ENCODE data around the gene LRP1B. TPM values are rescaled to one million over a fixed set of nuclear protein-coding genes. Genes with fewer than 3 reads are reported as not detected.

Gene LRP1B
- total RNA-seq, 1 donor from 2014 or later = 0.25 TPM

GRCh38 chr2:141316103-141316502 lies 814.7 kb downstream of the LRP1B start:
- no peak overlapping the region for H3K27ac Mint-ChIP-seq (ENCODE audit: unreplicated experiment)
- TF ChIP-seq CTCF (IDR thresholded peaks at IDR 0.05) = no peak
- peaks cover 5% of the 10 kb centered on the region for H3K4me1 Mint-ChIP-seq (ENCODE audit: low read depth)
- no peak overlapping the region for H3K4me3 Mint-ChIP-seq (ENCODE audit: unreplicated experiment)
- DNase-seq (ENCODE audit: low spot score) = no peak
- H3K9me3 Mint-ChIP-seq (ENCODE audit: low read depth) = no peaks in the 10 kb centered on the region
- H3K27me3 Mint-ChIP-seq (ENCODE audit: low read depth) = no peaks in the 10 kb centered on the region
- no peaks in the 10 kb centered on the region for H3K36me3 Mint-ChIP-seq (ENCODE audit: low read depth)

- Mint-ChIP-seq H3K27ac (ENCODE audit: unreplicated experiment) (no peak overlapping the region), H3K4me1 (ENCODE audit: low read depth) (peaks cover 5% of the 10 kb centered on the region), H3K27me3 (ENCODE audit: low read depth) (no peaks in the 10 kb centered on the region), H3K36me3 (ENCODE audit: low read depth) (no peaks in the 10 kb centered on the region), H3K4me3 (ENCODE audit: unreplicated experiment) (no peak overlapping the region), H3K9me3 (ENCODE audit: low read depth) (no peaks in the 10 kb centered on the region)
- no peak for DNase-seq (ENCODE audit: low spot score)
- TF ChIP-seq CTCF (IDR thresholded peaks at IDR 0.05) = no peak
Observed at GRCh38 chr2:141313972-141314371, 816.8 kb downstream of the LRP1B start.

GRCh38 chr2:141311430-141311829 lies 819.4 kb downstream of the LRP1B start:
- no peak for DNase-seq (ENCODE audit: low spot score)
- Mint-ChIP-seq H3K4me1 (ENCODE audit: low read depth) (no peaks in the 10 kb centered on the region), H3K27ac (ENCODE audit: unreplicated experiment) (no peak overlapping the region), H3K36me3 (ENCODE audit: low read depth) (no peaks in the 10 kb centered on the region), H3K4me3 (ENCODE audit: unreplicated experiment) (no peak overlapping the region), H3K9me3 (ENCODE audit: low read depth) (no peaks in the 10 kb centered on the region), H3K27me3 (ENCODE audit: low read depth) (no peaks in the 10 kb centered on the region)
- TF ChIP-seq CTCF (IDR thresholded peaks at IDR 0.05) = no peak

- no peak for DNase-seq (ENCODE audit: low spot score)
- H3K36me3 Mint-ChIP-seq (ENCODE audit: low read depth) = peaks cover 2% of the 10 kb centered on the region
- peaks cover 16% of the 10 kb centered on the region for H3K9me3 Mint-ChIP-seq (ENCODE audit: low read depth)
- H3K4me1 Mint-ChIP-seq (ENCODE audit: low read depth) = no peaks in the 10 kb centered on the region
- TF ChIP-seq CTCF (IDR thresholded peaks at IDR 0.05) = no peak
- no peak overlapping the region for H3K27ac Mint-ChIP-seq (ENCODE audit: unreplicated experiment)
- H3K27me3 Mint-ChIP-seq (ENCODE audit: low read depth) = no peaks in the 10 kb centered on the region
- H3K4me3 Mint-ChIP-seq (ENCODE audit: unreplicated experiment) = no peak overlapping the region
Observed at GRCh38 chr2:141306368-141306767, 824.4 kb downstream of the LRP1B start.

GRCh38 chr2:141301551-141301950 lies 829.3 kb downstream of the LRP1B start:
- no peak overlapping the region for H3K4me3 Mint-ChIP-seq (ENCODE audit: unreplicated experiment)
- DNase-seq (ENCODE audit: low spot score) = no peak
- H3K27me3 Mint-ChIP-seq (ENCODE audit: low read depth) = no peaks in the 10 kb centered on the region
- no peaks in the 10 kb centered on the region for H3K4me1 Mint-ChIP-seq (ENCODE audit: low read depth)
- TF ChIP-seq CTCF (IDR thresholded peaks at IDR 0.05) = no peak
- no peak overlapping the region for H3K27ac Mint-ChIP-seq (ENCODE audit: unreplicated experiment)
- H3K36me3 Mint-ChIP-seq (ENCODE audit: low read depth) = peaks cover 2% of the 10 kb centered on the region
- peaks cover 16% of the 10 kb centered on the region for H3K9me3 Mint-ChIP-seq (ENCODE audit: low read depth)
